H9 (cell line): ENCODE measurements around the gene C2CD2. TPM values are rescaled to one million over a fixed set of nuclear protein-coding genes. Genes with fewer than 3 reads are reported as not detected.
A peak's percentile ranks its signal among the peaks of the same experiment; 100 is the strongest.

Source experiments
- DNase-seq: peaks from one replicate; pipeline ENCODE4 v3.0.0-alpha.2; 2017
- H2AFZ ChIP-seq: one replicate; pipeline ENCODE4 v1.6.1; 2013; ENCODE audit warnings: mild to moderate bottlenecking, low read length, control low read depth, moderate library complexity
- H2AK5ac ChIP-seq: 2 replicates; pipeline ENCODE4 v1.6.1; 2013; ENCODE audit warnings: low read length, control low read depth, mixed read lengths; ENCODE audit not compliant: insufficient read length
- H2BK120ac ChIP-seq: one replicate; pipeline ENCODE4 v1.6.1; 2013; ENCODE audit warnings: low read depth, mild to moderate bottlenecking, low read length, control low read depth, inconsistent platforms; ENCODE audit not compliant: poor library complexity, severe bottlenecking
- H2BK12ac ChIP-seq: 2 replicates; pipeline ENCODE4 v1.6.1; 2013; ENCODE audit warnings: low read length, control low read depth, mixed read lengths, low read depth; ENCODE audit not compliant: insufficient read length
- H2BK15ac ChIP-seq: 2 replicates; pipeline ENCODE4 v1.6.1; 2013; ENCODE audit warnings: low read depth, low read length, control low read depth
- H2BK20ac ChIP-seq: one replicate; pipeline ENCODE4 v1.6.1; 2013; ENCODE audit warnings: low read depth, mild to moderate bottlenecking, low read length, control low read depth, inconsistent platforms; ENCODE audit not compliant: poor library complexity, severe bottlenecking
- H2BK5ac ChIP-seq: 2 replicates; pipeline ENCODE4 v1.6.1; 2013; ENCODE audit warnings: low read length, control low read depth, mixed read lengths; ENCODE audit not compliant: insufficient read length
- H3K14ac ChIP-seq: 2 replicates; pipeline ENCODE4 v1.6.1; 2013; ENCODE audit warnings: low read length, control low read depth; ENCODE audit not compliant: insufficient read depth
- H3K18ac ChIP-seq: 2 replicates; pipeline ENCODE4 v1.6.1; 2013; ENCODE audit warnings: low read depth, mild to moderate bottlenecking, mixed read lengths, low read length, control low read depth; ENCODE audit not compliant: insufficient read length
- H3K23ac ChIP-seq: 2 replicates; pipeline ENCODE4 v1.6.1; 2013; ENCODE audit warnings: low read length, control low read depth, mixed read lengths, low read depth; ENCODE audit not compliant: insufficient read length
- H3K23me2 ChIP-seq: 2 replicates; pipeline ENCODE4 v1.6.1; 2013; ENCODE audit warnings: low read depth, mild to moderate bottlenecking, mixed read lengths, low read length, control low read depth; ENCODE audit not compliant: insufficient read length, poor library complexity, severe bottlenecking
- H3K27ac ChIP-seq: 2 replicates; pipeline ENCODE4 v1.5.1; 2013; ENCODE audit warnings: low read length, control low read depth, mixed read lengths, low read depth; ENCODE audit not compliant: insufficient read length
- H3K27me3 ChIP-seq: 2 replicates; pipeline ENCODE4 v1.6.1; 2013; ENCODE audit warnings: low read length, control low read depth, inconsistent platforms; ENCODE audit not compliant: insufficient read depth
- H3K4ac ChIP-seq: 2 replicates; pipeline ENCODE4 v1.6.1; 2013; ENCODE audit warnings: low read depth, mild to moderate bottlenecking, control low read depth, inconsistent platforms, low read length, moderate library complexity
- H3K4me1 ChIP-seq: 2 replicates; pipeline ENCODE4 v1.6.1; 2013; ENCODE audit warnings: low read length, control low read depth, inconsistent platforms; ENCODE audit not compliant: insufficient read depth
- H3K4me2 ChIP-seq: 2 replicates; pipeline ENCODE4 v1.6.1; 2013; ENCODE audit warnings: low read length, control low read depth, mixed read lengths; ENCODE audit not compliant: insufficient read length, insufficient read depth
- H3K56ac ChIP-seq: 2 replicates; pipeline ENCODE4 v1.6.1; 2013; ENCODE audit warnings: low read depth, mild to moderate bottlenecking, mixed read lengths, low read length, control low read depth; ENCODE audit not compliant: insufficient read length
- H3K79me1 ChIP-seq: 2 replicates; pipeline ENCODE4 v1.6.1; 2013; ENCODE audit warnings: low read depth, mild to moderate bottlenecking, moderate library complexity, low read length, control low read depth, inconsistent platforms; ENCODE audit not compliant: insufficient read depth, poor library complexity, severe bottlenecking
- H3K79me2 ChIP-seq: 2 replicates; pipeline ENCODE4 v1.6.1; 2013; ENCODE audit warnings: low read length, control low read depth, inconsistent platforms; ENCODE audit not compliant: insufficient read depth
- H3K9ac ChIP-seq: 2 replicates; pipeline ENCODE4 v1.6.1; 2013; ENCODE audit warnings: low read length, control low read depth, mixed read lengths; ENCODE audit not compliant: insufficient read length; ENCODE audit errors: extremely low read depth
- H3K9me3 ChIP-seq: one replicate; pipeline ENCODE4 v1.6.1; 2013; ENCODE audit warnings: low read depth, low read length, inconsistent platforms; ENCODE audit not compliant: control insufficient read depth
- H3T11ph ChIP-seq: one replicate; pipeline ENCODE4 v1.6.1; 2013; ENCODE audit warnings: mild to moderate bottlenecking, low read length, control low read depth, inconsistent platforms
- H4K20me1 ChIP-seq: one replicate; pipeline ENCODE4 v1.6.1; 2013; ENCODE audit not compliant: control insufficient read depth, insufficient read length, insufficient read depth
- H4K5ac ChIP-seq: 2 replicates; pipeline ENCODE4 v1.6.1; 2013; ENCODE audit warnings: low read depth, mild to moderate bottlenecking, mixed read lengths, low read length, control low read depth; ENCODE audit not compliant: insufficient read length
- H4K8ac ChIP-seq: replicated peaks from 2 replicates; pipeline ENCODE4 v1.6.1; 2013; ENCODE audit warnings: low read length, control low read depth, mixed read lengths, low read depth; ENCODE audit not compliant: insufficient read length
- H4K91ac ChIP-seq: 2 replicates; pipeline ENCODE4 v1.6.1; 2013; ENCODE audit warnings: low read depth, mild to moderate bottlenecking, moderate library complexity, mixed read lengths, low read length, control low read depth; ENCODE audit not compliant: insufficient read length
- H3K27ac Mint-ChIP-seq, 3 experiments: 2 replicates in 2 of 3; 3 replicates in 1 of 3; pipeline ENCODE4 v1.8.0; 2020 to 2021; ENCODE audit warnings: mixed read lengths in 3 of 3, mild to moderate bottlenecking in 1 of 3, moderate library complexity in 1 of 3
- H3K27me3 Mint-ChIP-seq: 2 replicates; pipeline ENCODE4 v1.8.0; 2021; ENCODE audit warnings: low read depth, mild to moderate bottlenecking, moderate library complexity, mixed read lengths
- H3K36me3 Mint-ChIP-seq, 3 experiments: 2 replicates in 2 of 3; 3 replicates in 1 of 3; pipeline ENCODE4 v1.8.0; 2020 to 2021; ENCODE audit warnings: low read depth in 3 of 3, mixed read lengths in 3 of 3; ENCODE audit not compliant: insufficient read depth in 1 of 3
- H3K4me1 Mint-ChIP-seq, 2 experiments: 2 replicates each; pipeline ENCODE4 v1.8.0; 2020; ENCODE audit warnings: mixed read lengths in 2 of 2
- H3K4me3 Mint-ChIP-seq, 2 experiments: 2 replicates in 1 of 2; 3 replicates in 1 of 2; pipeline ENCODE4 v1.8.0; 2020 to 2021; ENCODE audit warnings: mild to moderate bottlenecking in 2 of 2, mixed read lengths in 2 of 2, moderate library complexity in 1 of 2
- H3K9me3 Mint-ChIP-seq, 2 experiments: 2 replicates in 1 of 2; 3 replicates in 1 of 2; pipeline ENCODE4 v1.8.0; 2020; ENCODE audit warnings: mild to moderate bottlenecking in 2 of 2, mixed read lengths in 2 of 2, moderate library complexity in 1 of 2
- CTCF ChIP-seq: fragments of 200-600 bp; sonication (generic); conservative IDR thresholded peaks from 3 replicates; pipeline ENCODE4 v1.8.0; 2021; ENCODE audit warnings: antibody characterized with exemption, mild to moderate bottlenecking
- WGBS: extraction: QIAGEN DNeasy Blood & Tissue Kit; methylation state at CpG from one replicate; pipeline ENCODE4 v1.1.7; 2013; ENCODE audit warnings: missing lambda C conversion rate, low lambda C conversion rate, mixed read lengths; ENCODE audit not compliant: insufficient read length; ENCODE audit errors: extremely low coverage; 5-methylcytosine and 5-hydroxymethylcytosine counted together
- total RNA-seq: library from RNA; stranded (reverse); gene quantifications from 2 replicates; pipeline ENCODE4 v1.2.1, GENCODE V29; 2021

The C2CD2 gene
- total RNA-seq, 1 experiment from 2014 or later = 14.6 TPM

GRCh38 chr21:41951876-41952567 lies 1.8 kb downstream of the C2CD2 start:
- H3K23ac ChIP-seq = no peak overlapping the region
- no CpG with 5 or more reads among the region's 5 CpGs for WGBS
- H3K79me1 ChIP-seq = no peaks in the 10 kb centered on the region
- peaks cover 7% of the 10 kb centered on the region; the same call in 1 of the 2 replicates for H3K27me3 ChIP-seq
- H3K9ac ChIP-seq = no peak overlapping the region
- H3K23me2 ChIP-seq = peaks cover 16% of the 10 kb centered on the region
- H2AK5ac ChIP-seq = no peak overlapping the region
- H3K9me3 Mint-ChIP-seq = no peaks in the 10 kb centered on the region; a peak in 2 of 5 replicates
- no peak overlapping the region for H3K18ac ChIP-seq
- no peak overlapping the region for H3K4ac ChIP-seq
- H3K56ac ChIP-seq = no peak overlapping the region
- no peak overlapping the region for H4K8ac ChIP-seq
- H4K20me1 ChIP-seq = no peaks in the 10 kb centered on the region
- no peak overlapping the region for H2BK20ac ChIP-seq
- no peak for DNase-seq
- H3K4me3 Mint-ChIP-seq = peak overlapping the region; percentile 68 to 78
- H3K36me3 Mint-ChIP-seq = peaks cover 0 to 5% (median 3%) of the 10 kb centered on the region in 3 experiments; a peak in 4 of 7 replicates
- H2BK120ac ChIP-seq = no peak overlapping the region
- H3K79me2 ChIP-seq = no peaks in the 10 kb centered on the region
- no peak overlapping the region for H4K5ac ChIP-seq
- H4K91ac ChIP-seq = no peak overlapping the region
- H3K27ac ChIP-seq = no peak overlapping the region
- H3K4me2 ChIP-seq = peak overlapping the region; percentile 64
- TF ChIP-seq CTCF = no peak
- H2BK12ac ChIP-seq = no peak overlapping the region
- no peak overlapping the region for H2BK15ac ChIP-seq
- H2AFZ ChIP-seq = no peak overlapping the region
- no peak overlapping the region for H2BK5ac ChIP-seq
- peaks cover 28% of the 10 kb centered on the region for H3K27me3 Mint-ChIP-seq
- H3K4me1 ChIP-seq = peaks cover 5% of the 10 kb centered on the region; the same call in 1 of the 2 replicates
- no peak overlapping the region for H3K27ac Mint-ChIP-seq
- no peak overlapping the region for H3T11ph ChIP-seq
- H3K4me1 Mint-ChIP-seq = peaks cover 41 to 43% of the 10 kb centered on the region in 2 experiments
- H3K9me3 ChIP-seq = no peaks in the 10 kb centered on the region
- H3K14ac ChIP-seq = no peak overlapping the region
